HG02763 (cell line): ENCODE data around the gene C11orf58.

Experiments
- ATAC-seq: cut with Tn5 transposase; IDR thresholded peaks from one replicate; pipeline ENCODE4 v1.9.1; 2021; ENCODE audit warnings: mild to moderate bottlenecking, moderate library complexity; ENCODE audit not compliant: unreplicated experiment

C11orf58 gene

GRCh38 chr11:16784097-16784496 is 45.6 kb downstream of the C11orf58 start:
- no peak for ATAC-seq

GRCh38 chr11:16784666-16785065 is 46.2 kb downstream of the C11orf58 start:
- no peak for ATAC-seq

GRCh38 chr11:16785520-16786128 is 47.2 kb downstream of the C11orf58 start:
- peak; percentile 68 for ATAC-seq

- ATAC-seq = no peak
Observed at GRCh38 chr11:16786131-16786530, 47.7 kb downstream of the C11orf58 start.

- no peak for ATAC-seq
Observed at GRCh38 chr11:16787035-16787742, 48.7 kb downstream of the C11orf58 start.

- ATAC-seq = peak; percentile 72
Observed at GRCh38 chr11:16788141-16789062, 50.0 kb downstream of the C11orf58 start.

- no peak for ATAC-seq
Observed at GRCh38 chr11:16789063-16789420, 50.6 kb downstream of the C11orf58 start.

GRCh38 chr11:16789560-16790485 is 51.4 kb downstream of the C11orf58 start:
- no peak for ATAC-seq

GRCh38 chr11:16790486-16791190 is 52.2 kb downstream of the C11orf58 start:
- no peak for ATAC-seq

GRCh38 chr11:16791191-16791961 is 52.9 kb downstream of the C11orf58 start:
- no peak for ATAC-seq

GRCh38 chr11:16792426-16792825 is 54.0 kb downstream of the C11orf58 start:
- no peak for ATAC-seq

GRCh38 chr11:16793009-16793408 is 54.6 kb downstream of the C11orf58 start:
- ATAC-seq = no peak

- ATAC-seq = no peak
Observed at GRCh38 chr11:16793511-16793910, 55.1 kb downstream of the C11orf58 start.

- ATAC-seq = no peak
Observed at GRCh38 chr11:16794047-16794818, 55.8 kb downstream of the C11orf58 start.

GRCh38 chr11:16795146-16795545 is 56.7 kb downstream of the C11orf58 start:
- no peak for ATAC-seq

- ATAC-seq = no peak
Observed at GRCh38 chr11:16796311-16796710, 57.9 kb downstream of the C11orf58 start.

GRCh38 chr11:16797776-16798175 is 59.3 kb downstream of the C11orf58 start:
- no peak for ATAC-seq

- ATAC-seq = no peak
Observed at GRCh38 chr11:16799221-16799620, 60.8 kb downstream of the C11orf58 start.
